ENCODE measurements around the gene LYZ.

DNA sequence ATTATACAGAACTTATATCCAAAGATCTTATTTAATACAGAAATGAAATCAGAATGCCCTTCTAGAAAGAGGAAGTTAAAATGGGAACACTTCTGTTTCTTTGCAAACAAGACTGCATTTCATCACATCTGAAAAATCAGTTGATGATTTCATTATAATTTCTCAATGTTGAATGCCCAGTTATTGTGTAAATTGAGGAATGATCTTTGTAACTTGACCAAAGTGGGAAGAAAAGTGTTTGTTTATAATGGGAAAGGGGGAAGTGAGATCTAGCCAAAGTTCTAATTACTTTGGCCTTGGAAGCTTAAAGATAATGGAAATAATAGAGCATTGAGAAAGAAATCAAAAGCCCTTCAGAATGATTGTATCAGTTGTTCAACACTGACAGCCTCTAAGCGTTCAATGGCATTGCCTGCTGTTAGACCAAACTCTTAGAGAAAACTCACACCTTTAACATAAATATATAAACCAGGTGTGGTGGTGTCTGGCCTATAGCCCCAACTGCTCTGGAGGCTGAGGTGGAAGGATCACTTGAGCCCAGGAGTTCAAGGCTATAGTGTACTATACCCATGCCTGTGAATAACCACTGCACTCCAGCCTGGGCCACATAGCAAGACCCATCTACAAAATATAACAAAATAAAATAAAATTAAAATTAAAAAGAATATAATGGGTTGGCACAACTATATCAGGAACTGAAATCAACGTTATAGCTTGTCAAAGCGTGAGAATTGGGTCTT lies 9.9 kb upstream of the LYZ start:
- TF ChIP-seq, protein P1, sequence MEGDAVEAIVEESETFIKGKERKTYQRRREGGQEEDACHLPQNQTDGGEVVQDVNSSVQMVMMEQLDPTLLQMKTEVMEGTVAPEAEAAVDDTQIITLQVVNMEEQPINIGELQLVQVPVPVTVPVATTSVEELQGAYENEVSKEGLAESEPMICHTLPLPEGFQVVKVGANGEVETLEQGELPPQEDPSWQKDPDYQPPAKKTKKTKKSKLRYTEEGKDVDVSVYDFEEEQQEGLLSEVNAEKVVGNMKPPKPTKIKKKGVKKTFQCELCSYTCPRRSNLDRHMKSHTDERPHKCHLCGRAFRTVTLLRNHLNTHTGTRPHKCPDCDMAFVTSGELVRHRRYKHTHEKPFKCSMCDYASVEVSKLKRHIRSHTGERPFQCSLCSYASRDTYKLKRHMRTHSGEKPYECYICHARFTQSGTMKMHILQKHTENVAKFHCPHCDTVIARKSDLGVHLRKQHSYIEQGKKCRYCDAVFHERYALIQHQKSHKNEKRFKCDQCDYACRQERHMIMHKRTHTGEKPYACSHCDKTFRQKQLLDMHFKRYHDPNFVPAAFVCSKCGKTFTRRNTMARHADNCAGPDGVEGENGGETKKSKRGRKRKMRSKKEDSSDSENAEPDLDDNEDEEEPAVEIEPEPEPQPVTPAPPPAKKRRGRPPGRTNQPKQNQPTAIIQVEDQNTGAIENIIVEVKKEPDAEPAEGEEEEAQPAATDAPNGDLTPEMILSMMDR (IDR thresholded peaks at IDR 0.05; ENCODE audit: low read length): no peak
- no peak for TF ChIP-seq EZH2 (optimal IDR thresholded peaks at IDR 0.05; ENCODE audit: low read depth, low read length)
- TF ChIP-seq EZH2phosphoT487 (IDR thresholded peaks at IDR 0.05; ENCODE audit: low read length): no peak

Measured in MM.1S (cell line).